Epidermal melanocyte (primary cell): Measurements from ENCODE around the gene SIGLEC5.

Source experiments
- DNase-seq: peaks from one replicate; pipeline ENCODE4 v3.0.0; 2011; ENCODE audit warnings: low spot score; ENCODE audit not compliant: insufficient read length

Gene SIGLEC5

GRCh38 chr19:51590441-51590840 lies 39.8 kb downstream of the SIGLEC5 start:
- DNase-seq, result no peak

- no peak for DNase-seq
These were observed 40.7 kb downstream of the SIGLEC5 start for GRCh38 chr19:51589511-51589910.

GRCh38 chr19:51587264-51588191 lies 42.7 kb downstream of the SIGLEC5 start:
- no peak for DNase-seq

- DNase-seq, result no peak
These were observed 43.4 kb downstream of the SIGLEC5 start for GRCh38 chr19:51586799-51587198.

GRCh38 chr19:51586103-51586728 lies 44.0 kb downstream of the SIGLEC5 start:
- DNase-seq, result no peak

- no peak for DNase-seq
These were observed 53.4 kb downstream of the SIGLEC5 start for GRCh38 chr19:51576850-51577249.

- DNase-seq, result no peak
These were observed 56.9 kb downstream of the SIGLEC5 start for GRCh38 chr19:51573331-51573730.

GRCh38 chr19:51572908-51573307 lies 57.3 kb downstream of the SIGLEC5 start:
- no peak for DNase-seq

- DNase-seq, result no peak
These were observed 57.8 kb downstream of the SIGLEC5 start for GRCh38 chr19:51572410-51572809.

GRCh38 chr19:51571599-51571998 lies 58.6 kb downstream of the SIGLEC5 start:
- no peak for DNase-seq

GRCh38 chr19:51570962-51571575 lies 59.1 kb downstream of the SIGLEC5 start, which contains the start of gene ZNF175:
Gene ZNF175, plus strand, starts transcription at chr19:51571283. Its CDS starts 2,047 bp downstream, at chr19:51573330.
- DNase-seq, result peak; percentile 94

GRCh38 chr19:51568456-51568855 lies 61.7 kb downstream of the SIGLEC5 start:
- no peak for DNase-seq

- DNase-seq, result no peak
These were observed 62.6 kb downstream of the SIGLEC5 start for GRCh38 chr19:51567583-51567982.

- DNase-seq, result no peak
These were observed 63.6 kb downstream of the SIGLEC5 start for GRCh38 chr19:51566489-51567100.

- no peak for DNase-seq
These were observed 64.6 kb downstream of the SIGLEC5 start for GRCh38 chr19:51565583-51565982.

GRCh38 chr19:51564791-51565190 lies 65.4 kb downstream of the SIGLEC5 start:
- DNase-seq, result no peak
